HG03565 (cell line): ENCODE measurements around the gene OSGEP.

Source experiments
- ATAC-seq: cut with Tn5 transposase; IDR thresholded peaks from one replicate; pipeline ENCODE4 v1.9.1; 2021; ENCODE audit warnings: mild to moderate bottlenecking, moderate library complexity; ENCODE audit not compliant: unreplicated experiment

Gene OSGEP

DNA sequence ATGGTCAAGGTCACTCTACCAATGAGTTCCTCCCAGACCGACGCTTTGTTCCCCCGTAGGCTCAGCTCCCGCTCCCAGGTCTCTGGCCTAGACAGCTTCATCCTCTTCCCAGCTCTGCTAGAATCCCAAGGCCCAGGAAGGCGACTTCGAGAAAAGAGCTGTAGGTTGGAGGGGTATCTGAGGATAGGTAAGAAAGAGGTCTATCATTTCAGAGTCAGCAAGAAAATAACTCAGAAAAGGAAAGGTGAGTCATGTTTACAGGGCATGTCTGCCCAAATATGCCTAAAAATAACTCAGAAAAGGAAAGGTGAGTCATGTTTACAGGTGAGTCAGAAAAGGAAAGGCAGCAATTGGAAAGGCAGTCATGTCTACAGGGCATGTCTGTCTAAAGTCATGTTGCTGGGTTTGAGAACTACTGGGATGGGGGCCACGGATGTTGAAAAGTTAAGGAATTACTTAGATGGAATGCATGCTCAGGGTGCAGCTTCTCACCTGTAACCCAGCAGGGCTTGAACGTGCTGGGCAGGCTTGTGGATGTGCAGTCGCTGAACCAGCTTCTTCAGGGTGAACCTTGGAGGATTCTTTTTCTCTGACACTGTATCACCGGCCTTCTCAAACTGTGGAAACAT, 53.5 kb downstream of the OSGEP start:
- no peak for ATAC-seq

DNA sequence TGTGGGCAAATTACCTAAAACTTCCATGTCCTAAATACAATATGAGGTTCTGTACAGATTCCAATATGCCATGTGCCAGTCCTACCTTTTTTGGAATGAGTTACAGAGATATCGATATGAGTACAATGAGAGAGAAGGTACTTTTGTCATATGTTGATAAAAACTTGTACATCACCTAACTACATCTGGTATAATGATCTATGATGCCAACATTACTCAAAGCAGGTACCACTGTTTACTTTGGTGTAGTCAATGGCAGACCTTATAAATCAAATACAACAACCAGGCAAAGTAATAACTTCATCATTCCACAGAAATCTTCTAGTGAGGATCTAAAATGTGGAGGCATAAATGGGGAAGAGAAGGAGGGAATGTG, 54.0 kb downstream of the OSGEP start:
- ATAC-seq, result no peak

GRCh38 chr14:20397511-20397910, 57.1 kb downstream of the OSGEP start:
- ATAC-seq, result no peak
